NOMO-1 treated with dmso at 0.1 percent for 144 hours (cell line): Measurements from ENCODE around the gene XAGE1B.
"Not testable (repeated sequence)": the region's sequence is repeated elsewhere in the genome, so short reads cannot be mapped to it uniquely, and the experiment has no call there.

Experiments
- DNase-seq: peaks from one replicate; lab custom pipeline; 2025; ENCODE audit not compliant: unreplicated experiment; lab: John Stamatoyannopoulos, UW

Gene XAGE1B, protein sequence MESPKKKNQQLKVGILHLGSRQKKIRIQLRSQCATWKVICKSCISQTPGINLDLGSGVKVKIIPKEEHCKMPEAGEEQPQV

DNA sequence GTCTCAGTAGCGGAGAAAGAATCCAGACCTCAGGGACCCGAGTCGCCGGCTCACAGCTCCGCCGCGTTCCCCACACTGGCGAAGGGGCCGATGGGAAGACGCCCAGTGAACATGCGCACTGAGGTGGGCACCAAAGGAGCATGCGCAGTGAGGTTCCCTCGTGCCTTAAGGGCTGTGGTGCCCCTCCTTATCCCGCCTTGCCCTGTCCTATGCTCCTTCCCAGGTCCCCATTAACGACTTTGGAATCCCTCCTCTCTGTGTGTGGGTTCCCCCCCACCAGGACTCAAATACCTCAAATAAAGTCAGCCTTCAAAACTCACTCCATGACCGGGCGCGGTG lies at the start of gene XAGE1B:
TSS of gene XAGE1B (minus strand) at position 77 of the 339 bp plus-strand sequence. CDS start 1,536 bp downstream, outside the sequence.
- not testable (repeated sequence) for DNase-seq

DNA sequence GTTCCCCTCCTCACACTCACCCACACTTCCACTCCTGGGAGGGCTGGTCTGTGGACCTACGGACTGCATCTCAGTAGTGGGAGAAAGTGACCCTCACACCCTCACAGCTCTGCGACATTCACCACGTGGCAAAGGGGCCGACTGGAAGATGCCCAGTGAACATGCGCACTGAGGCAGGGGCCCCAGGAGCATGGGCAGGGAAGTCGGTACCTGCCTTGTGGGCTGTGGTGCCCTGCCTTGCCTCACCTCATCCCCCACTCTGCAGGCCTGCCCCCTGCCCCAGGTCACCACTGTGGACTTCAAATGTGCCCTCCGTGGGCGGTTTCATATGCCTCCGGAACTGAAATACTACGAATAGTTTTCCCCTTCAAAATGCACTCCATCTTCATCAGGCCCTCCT lies 46.2 kb upstream of the XAGE1B start:
- no peak for DNase-seq

DNA sequence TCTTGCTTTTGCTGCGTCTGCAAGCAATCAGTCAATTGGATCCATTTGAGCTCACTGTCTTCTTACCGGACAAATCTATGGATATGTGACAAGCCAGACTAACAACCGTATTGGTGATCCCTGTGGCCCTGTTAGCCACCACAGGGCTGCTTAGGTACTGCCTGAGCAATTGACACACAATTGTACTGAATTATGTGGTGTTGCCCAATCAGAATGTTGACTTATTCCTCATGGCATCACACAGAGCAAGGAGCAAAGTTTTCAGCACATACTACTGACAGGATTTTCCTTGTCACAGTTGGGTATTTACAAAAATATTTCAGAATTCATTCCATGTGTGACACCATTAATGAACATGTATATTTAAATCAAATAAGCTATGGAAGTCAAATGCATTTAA lies 41.3 kb upstream of the XAGE1B start:
- no peak for DNase-seq

DNA sequence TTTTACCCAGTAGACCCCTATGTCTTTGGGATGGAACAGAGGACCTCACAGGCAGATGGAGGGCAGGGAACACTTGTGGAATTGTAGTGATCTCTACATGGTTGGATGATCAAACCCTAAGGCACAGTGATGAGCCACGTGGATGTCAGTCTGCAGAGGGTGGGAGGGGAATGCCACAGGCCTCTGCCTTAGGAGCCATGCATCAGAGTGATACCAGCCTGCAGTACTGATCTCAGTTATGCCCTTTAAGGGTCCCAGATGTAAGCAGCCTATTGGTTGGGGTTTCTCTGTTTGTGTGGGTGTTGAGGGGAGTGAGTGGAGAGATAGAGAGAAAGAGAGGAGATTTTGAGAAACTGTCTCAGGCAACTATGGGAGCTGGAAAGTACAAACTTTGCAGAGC lies 39.9 kb upstream of the XAGE1B start:
- DNase-seq: no peak

DNA sequence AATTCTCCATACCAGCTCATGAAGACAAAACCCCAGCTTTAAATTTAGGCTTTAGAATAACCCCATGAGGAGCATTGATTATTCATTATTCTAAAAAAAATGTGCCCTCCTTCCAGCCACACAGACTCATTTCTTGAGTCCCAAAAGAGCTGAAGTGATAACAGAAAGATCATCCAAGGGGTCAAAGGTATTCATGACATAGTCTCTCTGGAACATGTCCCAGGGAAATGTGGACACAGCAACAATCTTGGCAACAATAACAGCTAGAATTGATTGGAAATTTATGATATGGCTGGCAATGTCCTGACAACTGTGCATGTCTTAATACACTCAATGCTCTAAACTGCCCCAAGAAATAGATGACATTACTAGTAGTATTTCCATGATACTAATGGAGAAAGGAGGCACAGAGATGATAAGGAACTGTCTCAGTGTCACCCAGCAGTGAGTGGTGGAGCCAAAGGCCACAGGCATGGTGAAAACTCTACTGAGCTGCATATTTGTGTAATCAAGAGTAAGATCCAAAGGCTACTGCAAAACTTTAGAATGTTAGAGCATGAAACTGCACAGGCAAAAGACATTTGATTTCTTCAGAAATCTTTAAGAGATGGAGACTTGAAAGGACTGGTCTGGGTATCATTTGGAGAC lies 37.3 kb upstream of the XAGE1B start:
- DNase-seq: no peak

DNA sequence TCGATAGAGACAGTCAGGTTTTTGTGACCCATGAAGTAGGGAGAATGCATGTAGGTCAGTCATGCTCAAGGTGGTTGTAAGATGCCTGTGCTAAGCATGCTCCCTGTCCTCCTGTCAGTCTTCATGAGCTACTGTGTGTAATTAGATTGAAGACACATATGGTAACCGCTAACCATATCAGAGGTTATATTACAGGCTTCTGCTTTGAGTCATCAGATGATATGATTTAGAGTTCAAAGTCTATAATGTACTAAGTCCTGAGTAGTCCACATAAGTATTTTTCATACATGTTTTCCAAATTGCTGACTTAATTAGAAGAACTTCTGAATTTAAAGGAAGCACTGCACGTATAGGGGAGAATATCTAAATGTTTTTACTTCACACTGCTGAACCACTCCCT lies 31.9 kb upstream of the XAGE1B start:
- DNase-seq: not testable (repeated sequence)

DNA sequence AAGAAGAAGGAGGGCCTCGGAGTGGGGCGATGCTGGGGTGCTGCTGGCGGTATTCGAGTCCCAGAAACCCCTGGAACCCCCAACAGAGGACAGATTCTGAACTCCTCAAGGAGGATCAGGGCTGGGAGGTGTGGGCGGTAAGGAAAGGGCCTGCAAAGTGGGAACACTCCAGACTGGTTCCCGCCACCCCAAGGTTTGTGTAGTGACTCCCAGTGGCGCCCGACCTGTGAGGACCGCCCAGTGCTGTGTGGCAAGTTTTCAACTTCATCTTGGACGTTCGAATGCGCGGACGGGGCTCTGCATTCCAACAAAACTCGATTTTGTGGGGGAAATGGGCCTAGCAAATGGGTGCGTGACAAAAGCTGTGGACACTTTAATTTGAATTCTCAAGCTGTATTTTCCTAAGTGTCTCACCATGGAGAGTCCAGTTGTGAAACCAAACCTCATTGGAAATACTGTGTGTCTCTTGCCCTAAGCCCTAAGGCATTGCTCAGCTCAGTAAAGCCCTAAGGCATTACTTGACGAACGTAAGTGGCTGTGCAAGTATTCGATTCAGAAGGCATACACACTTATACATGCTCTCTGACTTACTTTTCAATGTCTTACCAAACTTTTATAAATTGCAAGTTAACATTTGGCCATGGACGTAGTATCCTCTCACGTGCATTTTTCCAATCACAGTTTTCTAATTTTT lies 27.4 kb upstream of the XAGE1B start:
- DNase-seq: no peak

DNA sequence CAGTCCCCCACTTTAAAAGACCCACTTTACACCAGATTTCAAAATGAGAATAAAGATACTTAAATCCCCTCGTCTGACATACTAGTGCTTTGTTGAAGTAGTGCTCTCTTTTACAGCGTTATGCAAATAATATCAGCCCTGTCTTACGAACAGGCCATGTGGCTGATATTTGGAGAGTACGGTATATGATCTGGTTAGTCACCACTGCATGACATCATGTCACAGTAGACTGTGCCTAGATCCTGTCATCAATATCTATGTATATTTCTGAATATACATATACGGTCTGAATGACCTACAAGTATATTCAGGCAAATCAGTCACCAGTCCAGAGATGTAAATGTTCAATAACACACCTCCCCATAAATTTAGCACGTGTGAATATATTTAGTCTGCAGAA lies 25.4 kb upstream of the XAGE1B start:
- no peak for DNase-seq

DNA sequence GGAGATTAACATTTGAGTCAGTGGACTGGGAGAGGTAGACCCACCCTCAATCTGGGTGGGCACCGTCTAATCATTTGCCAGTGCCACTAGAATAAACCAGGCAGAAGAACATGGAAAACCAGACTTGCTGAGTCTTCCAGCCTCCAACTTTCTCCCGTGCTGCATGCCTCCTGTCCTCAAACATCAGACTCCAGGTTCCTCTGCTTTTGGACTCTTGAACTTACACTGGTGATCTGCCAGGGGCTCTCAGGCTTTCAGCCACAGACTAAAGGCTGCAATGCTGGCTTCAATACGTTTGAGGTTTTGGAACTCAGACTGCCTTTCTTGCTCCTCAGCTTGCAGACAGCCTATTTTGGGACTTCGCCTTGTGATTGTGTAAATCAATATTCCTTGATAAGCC lies 24.2 kb upstream of the XAGE1B start:
- DNase-seq: not testable (repeated sequence)

DNA sequence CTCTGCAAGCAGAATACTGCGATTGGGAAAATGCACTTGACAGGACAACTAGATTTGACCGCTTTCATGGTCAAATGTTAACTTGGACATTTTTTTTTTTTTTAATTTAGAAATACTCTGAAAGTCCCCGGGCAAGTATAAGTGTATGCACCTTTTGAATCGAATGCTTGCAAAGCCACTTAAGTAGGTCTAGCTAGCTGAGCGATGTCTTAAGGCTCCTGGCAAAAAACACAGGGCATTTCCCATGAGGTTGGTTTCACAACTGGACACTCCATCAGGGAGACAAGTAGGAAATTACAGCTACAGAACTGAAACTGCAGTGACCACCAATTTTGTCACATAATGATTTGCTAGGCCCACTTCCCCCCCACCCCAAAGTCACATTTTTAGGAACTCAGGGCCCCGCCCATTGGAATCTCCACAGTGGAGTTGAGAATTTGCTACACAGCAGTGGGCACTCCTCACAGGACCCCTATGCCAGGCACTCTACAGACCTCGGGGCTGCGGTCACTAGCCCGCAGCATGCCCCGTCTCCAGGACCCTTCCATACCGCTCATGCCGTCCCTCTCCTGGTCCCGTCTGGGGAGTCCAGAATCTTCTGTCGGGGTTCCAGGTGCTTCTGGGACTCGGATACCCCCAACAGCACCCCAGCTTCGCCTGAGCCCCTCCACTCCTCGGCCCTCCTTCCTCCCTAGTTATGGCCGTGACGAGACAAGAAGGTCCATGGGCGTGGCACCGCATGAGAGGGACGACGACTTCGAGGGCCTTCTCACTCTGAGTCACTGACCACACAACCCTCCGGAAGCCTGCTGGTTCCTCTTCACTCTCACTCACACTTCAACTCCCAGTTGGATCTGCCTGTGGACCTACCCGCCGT lies 515 bp downstream of the XAGE1B start:
- DNase-seq: not testable (repeated sequence)

DNA sequence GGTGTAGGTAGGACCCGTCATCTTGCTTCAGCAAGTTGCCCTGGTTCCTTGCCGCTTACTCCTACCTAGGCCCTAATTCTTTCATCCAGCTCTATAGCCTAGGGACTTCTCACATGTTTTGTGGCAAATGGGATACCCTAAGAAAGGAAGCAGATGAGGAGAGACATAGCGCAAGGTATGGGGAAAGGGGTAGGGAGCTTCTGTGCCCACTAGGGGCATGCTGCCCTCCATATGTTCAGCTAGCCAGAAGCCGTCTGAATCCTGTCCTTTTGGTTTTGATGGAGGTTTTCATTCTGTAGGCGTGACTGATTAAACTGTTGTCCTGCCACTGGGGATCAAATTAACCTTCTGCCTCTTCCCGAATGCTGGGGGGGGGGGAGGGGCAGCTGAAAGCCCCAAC lies 5.7 kb downstream of the XAGE1B start:
- DNase-seq: not testable (repeated sequence)

DNA sequence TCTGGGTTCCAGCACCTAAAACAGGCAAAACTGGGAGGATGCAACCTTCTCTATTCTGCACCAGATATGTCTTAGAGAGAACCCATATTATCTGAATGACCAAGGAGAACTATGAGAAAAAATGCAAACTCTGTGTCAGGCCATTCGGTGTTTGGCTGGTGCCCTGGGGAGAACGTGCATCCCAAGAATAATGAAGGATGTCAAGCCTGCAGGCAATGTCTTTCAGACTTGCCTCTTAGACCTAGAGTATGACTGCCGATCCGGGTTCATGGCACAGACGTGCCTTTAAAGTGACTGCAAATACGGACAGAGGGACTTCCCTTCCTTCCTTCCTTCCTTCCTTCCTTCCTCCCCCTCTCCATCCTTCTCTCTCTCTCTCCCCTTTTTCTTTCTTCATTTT lies 6.9 kb downstream of the XAGE1B start:
- no peak for DNase-seq

DNA sequence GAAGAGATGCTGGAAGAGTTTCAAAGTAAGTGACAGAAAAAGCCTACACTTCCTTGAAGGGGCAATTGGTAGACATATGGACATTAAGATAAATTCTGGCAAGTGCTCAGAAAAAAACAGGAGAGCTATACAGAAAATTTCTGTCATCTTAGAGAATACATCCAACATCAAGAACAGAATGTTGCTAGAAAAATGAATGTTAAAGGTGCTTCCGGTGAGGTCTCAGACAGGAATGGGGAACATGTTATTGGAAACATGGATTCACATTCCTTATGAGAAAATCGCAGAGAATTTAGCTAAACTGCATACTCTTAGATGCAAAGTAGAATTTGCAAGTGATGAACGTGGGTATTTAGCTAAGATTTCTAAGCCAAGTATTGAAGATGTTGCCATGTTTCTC lies 9.5 kb downstream of the XAGE1B start:
- no peak for DNase-seq

DNA sequence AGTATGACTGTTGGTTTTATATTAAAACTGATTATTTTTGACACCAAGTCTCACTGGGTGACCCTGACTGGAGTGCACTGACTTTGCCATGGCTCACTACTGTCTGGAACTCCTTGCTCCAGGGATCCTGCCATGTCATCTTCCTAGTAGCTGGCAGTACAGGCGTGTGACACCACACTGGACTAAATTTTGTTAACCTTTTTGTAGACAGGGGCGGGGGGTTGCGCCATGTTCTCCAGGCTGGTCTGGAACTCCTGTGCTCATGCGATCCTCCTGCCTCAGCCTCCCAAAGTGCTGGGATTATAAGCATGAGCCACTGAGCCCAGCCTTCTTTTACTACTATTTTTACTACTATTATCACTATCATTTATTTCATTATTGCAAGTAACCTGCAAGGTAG lies 12.3 kb downstream of the XAGE1B start:
- no peak for DNase-seq

DNA sequence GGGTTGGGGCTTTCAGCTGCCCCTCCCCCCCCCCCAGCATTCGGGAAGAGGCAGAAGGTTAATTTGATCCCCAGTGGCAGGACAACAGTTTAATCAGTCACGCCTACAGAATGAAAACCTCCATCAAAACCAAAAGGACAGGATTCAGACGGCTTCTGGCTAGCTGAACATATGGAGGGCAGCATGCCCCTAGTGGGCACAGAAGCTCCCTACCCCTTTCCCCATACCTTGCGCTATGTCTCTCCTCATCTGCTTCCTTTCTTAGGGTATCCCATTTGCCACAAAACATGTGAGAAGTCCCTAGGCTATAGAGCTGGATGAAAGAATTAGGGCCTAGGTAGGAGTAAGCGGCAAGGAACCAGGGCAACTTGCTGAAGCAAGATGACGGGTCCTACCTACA lies 15.5 kb downstream of the XAGE1B start:
- not testable (repeated sequence) for DNase-seq

DNA sequence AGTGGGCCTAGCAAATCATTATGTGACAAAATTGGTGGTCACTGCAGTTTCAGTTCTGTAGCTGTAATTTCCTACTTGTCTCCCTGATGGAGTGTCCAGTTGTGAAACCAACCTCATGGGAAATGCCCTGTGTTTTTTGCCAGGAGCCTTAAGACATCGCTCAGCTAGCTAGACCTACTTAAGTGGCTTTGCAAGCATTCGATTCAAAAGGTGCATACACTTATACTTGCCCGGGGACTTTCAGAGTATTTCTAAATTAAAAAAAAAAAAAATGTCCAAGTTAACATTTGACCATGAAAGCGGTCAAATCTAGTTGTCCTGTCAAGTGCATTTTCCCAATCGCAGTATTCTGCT lies 20.5 kb downstream of the XAGE1B start:
- DNase-seq: not testable (repeated sequence)

DNA sequence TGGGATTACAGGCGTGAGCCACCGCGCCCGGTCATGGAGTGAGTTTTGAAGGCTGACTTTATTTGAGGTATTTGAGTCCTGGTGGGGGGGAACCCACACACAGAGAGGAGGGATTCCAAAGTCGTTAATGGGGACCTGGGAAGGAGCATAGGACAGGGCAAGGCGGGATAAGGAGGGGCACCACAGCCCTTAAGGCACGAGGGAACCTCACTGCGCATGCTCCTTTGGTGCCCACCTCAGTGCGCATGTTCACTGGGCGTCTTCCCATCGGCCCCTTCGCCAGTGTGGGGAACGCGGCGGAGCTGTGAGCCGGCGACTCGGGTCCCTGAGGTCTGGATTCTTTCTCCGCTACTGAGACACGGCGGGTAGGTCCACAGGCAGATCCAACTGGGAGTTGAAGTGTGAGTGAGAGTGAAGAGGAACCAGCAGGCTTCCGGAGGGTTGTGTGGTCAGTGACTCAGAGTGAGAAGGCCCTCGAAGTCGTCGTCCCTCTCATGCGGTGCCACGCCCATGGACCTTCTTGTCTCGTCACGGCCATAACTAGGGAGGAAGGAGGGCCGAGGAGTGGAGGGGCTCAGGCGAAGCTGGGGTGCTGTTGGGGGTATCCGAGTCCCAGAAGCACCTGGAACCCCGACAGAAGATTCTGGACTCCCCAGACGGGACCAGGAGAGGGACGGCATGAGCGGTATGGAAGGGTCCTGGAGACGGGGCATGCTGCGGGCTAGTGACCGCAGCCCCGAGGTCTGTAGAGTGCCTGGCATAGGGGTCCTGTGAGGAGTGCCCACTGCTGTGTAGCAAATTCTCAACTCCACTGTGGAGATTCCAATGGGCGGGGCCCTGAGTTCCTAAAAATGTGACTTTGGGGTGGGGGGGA lies 21.1 kb downstream of the XAGE1B start, which contains the start of gene XAGE1A:
TSS of gene XAGE1A (plus strand) at position 264 of the 874 bp plus-strand sequence. CDS start 1,554 bp downstream, outside the sequence.
- DNase-seq: not testable (repeated sequence)

DNA sequence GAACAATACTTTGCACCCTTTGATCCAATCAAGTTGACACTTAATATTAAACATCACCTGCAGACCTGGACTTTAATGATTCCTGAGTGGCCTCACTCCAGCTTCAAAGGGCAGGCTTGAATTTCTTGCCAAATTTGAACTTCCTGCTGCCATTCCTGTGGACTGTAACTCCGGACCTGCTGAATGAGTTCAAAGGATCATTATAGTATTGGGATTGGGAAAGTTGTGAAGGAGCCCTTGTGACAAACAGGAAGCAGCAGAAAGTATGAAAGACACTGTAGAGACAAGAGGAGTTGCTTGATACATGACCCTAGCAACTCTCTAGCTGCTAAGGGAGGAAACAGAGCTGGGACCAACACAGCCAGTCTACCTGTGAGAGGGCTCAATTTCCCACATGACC lies 45.6 kb downstream of the XAGE1B start:
- not testable (repeated sequence) for DNase-seq
